LNCAP (cell line): Measurements from ENCODE around the gene HNF1A.

ENCODE experiments used
- TF ChIP-seq, protein P1 (sequence below): fragments of 450-650 bp; IDR thresholded peaks from 2 replicates; pipeline ENCODE4 v1.5.1; 2017; ENCODE audit warnings: mild to moderate bottlenecking

HNF1A gene

DNA sequence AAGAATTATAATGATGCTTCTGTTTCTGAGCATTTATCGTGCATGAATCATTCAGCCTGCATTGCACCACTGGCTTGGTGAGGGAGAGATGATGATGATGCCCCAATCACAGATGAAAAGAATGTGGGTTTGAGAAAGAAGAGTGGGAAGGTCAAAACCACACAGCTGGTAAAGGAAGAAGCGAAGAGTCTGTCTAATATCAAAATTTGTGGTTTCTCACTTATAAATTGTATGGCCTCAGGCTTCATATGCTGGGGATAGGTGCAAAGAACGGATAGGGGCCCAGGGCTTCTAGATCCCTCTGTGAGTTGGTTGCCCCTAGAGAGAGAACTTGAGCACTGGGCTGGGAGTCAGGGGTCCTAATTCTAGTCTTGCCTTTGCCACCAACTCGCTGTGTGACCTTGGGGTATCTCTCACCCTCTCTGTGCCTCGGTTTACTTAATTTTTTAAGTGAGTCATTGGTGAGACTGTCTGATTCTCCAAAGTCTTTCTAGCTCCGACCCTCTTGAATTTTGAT, 58.5 kb downstream of the HNF1A start:
- TF ChIP-seq, protein P1, sequence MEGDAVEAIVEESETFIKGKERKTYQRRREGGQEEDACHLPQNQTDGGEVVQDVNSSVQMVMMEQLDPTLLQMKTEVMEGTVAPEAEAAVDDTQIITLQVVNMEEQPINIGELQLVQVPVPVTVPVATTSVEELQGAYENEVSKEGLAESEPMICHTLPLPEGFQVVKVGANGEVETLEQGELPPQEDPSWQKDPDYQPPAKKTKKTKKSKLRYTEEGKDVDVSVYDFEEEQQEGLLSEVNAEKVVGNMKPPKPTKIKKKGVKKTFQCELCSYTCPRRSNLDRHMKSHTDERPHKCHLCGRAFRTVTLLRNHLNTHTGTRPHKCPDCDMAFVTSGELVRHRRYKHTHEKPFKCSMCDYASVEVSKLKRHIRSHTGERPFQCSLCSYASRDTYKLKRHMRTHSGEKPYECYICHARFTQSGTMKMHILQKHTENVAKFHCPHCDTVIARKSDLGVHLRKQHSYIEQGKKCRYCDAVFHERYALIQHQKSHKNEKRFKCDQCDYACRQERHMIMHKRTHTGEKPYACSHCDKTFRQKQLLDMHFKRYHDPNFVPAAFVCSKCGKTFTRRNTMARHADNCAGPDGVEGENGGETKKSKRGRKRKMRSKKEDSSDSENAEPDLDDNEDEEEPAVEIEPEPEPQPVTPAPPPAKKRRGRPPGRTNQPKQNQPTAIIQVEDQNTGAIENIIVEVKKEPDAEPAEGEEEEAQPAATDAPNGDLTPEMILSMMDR = no peak

DNA sequence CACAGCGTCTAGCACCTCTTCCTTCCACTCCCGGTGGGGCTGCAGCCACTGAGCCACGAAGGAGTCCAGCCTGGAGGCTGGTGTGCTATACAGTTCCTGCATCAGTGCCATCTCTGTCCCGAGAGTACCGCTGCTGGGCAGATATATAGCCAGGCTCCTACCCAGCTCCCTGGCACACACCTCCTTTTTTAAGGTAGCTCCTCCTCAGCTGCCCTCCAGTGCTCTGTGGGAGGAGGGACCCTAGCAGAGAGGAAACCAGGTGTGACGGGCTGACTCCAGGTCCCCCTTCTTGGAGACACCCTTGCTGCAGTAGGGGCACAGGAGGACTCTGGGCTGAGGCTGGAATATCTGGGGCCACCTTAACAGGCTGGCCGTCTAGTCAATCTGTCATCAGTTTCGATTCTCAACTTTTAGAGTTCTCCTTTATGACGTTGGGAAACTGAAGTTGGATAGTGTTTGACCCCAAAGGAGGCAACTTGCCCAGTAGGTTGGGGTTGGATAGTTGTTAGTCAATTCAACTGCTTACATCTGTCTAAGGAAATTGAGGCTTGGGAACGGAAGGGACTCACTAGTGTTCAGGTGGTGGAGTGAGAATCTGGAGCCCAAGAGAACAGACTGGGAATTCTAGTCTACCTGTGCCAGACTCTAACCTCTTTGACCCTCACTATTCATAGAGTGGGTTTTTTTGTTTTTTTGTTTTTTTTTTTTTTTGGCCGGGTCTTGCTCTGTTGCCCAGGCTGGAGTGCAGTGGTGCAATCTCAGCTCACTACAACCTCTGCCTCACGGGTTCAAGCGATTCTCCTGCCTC, 60.7 kb downstream of the HNF1A start, which contains the start of gene OASL:
Gene OASL (minus strand): TSS at position 386 of the 808 bp plus-strand sequence. CDS start 275 bp downstream, at position 111.
- TF ChIP-seq, protein P1 = no peak

DNA sequence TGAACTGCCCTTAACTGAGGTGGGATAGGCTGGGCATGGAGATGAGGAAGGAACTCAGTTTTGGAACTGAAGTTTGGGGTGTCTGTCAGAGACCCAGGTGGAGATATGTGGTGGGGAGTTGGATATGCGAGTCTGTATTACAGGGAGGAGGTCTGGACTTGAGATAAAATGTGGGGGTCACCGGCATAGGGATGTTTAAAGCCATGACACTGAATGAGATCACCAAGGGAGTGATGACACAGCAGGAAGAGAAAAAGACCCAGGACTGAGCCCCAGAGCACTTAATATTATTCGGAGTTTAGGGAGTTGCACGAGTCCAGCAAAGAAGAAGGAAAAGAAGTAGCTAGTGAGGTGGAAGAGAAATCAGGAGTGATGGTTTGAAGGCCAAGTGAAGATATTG, 64.7 kb downstream of the HNF1A start:
- TF ChIP-seq, protein P1 = no peak

DNA sequence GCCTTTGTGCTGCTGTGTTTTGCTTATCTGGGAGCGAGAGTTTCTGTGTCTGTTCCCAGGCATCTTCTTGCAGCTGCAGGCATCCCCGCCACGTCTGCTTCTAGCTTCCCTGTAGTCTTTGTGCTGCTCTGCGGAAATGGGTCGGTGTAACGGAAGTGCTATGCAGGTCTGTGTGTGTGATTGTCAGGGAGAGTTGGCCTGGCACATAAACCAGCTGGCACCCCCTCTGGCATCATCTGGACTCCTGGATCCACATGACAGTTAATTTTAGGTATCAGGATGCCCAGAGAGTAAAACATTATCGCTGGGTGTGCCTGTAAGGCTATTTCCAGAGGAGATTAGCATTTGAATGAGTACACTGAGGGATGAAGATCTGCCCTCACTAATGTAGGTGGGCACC, 70.1 kb downstream of the HNF1A start:
- TF ChIP-seq, protein P1 = no peak

DNA sequence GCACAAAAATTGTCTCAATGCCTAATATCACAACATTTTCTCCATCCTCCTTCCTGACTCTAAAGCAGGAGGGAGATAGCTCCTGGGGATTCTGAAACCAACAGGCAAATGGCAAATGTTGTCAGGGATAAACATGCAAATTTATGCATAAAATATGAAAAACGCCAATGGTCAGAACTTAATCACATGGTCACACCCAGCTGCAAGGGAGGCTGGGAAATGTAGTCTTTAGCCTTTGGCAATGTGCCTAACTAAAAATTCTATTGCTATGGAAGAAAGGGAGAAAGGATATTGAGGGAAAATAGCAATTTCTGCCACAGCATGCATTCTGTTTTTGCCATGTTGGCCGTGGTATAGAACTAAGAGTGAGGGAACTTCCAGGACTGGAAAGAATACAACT, 72.4 kb downstream of the HNF1A start:
- TF ChIP-seq, protein P1 = no peak
